GM04503 (cell line): Measurements from ENCODE around the gene VSIG1.
A peak's percentile ranks its signal among the peaks of the same experiment; 100 is the strongest.

ENCODE experiments used
- DNase-seq: peaks from one replicate; pipeline ENCODE4 v3.0.0-alpha.2; 2012; ENCODE audit warnings: low read depth

VSIG1 gene

GRCh38 chrX:108064613-108065012 lies 19.7 kb downstream of the VSIG1 start:
- no peak for DNase-seq

GRCh38 chrX:108068121-108068520 lies 23.3 kb downstream of the VSIG1 start:
- no peak for DNase-seq

- DNase-seq: peak; percentile 11
These were observed 26.0 kb downstream of the VSIG1 start for GRCh38 chrX:108070891-108071290.

GRCh38 chrX:108071578-108071977 lies 26.7 kb downstream of the VSIG1 start:
- DNase-seq: no peak

- DNase-seq: no peak
These were observed 27.9 kb downstream of the VSIG1 start for GRCh38 chrX:108072746-108073145.

- no peak for DNase-seq
These were observed 36.2 kb downstream of the VSIG1 start for GRCh38 chrX:108081110-108081509.

- no peak for DNase-seq
These were observed 42.9 kb downstream of the VSIG1 start for GRCh38 chrX:108087792-108088191.

- no peak for DNase-seq
These were observed 43.6 kb downstream of the VSIG1 start for GRCh38 chrX:108088511-108088910.

- DNase-seq: peak; percentile 9
These were observed 45.8 kb downstream of the VSIG1 start for GRCh38 chrX:108090491-108091263.

- DNase-seq: peak; percentile 81
These were observed 46.5 kb downstream of the VSIG1 start, which contains the start of the genes ATG4A and PSMD10 for GRCh38 chrX:108091264-108091877. TSS of gene ATG4A (plus strand) at chrX:108091778. CDS start at chrX:108091827, 49 bp downstream. TSS of gene PSMD10 (minus strand) at chrX:108091542. CDS start at chrX:108091520, 22 bp downstream.

GRCh38 chrX:108091878-108092291 lies 47.0 kb downstream of the VSIG1 start:
- DNase-seq: no peak

- DNase-seq: no peak
These were observed 52.5 kb downstream of the VSIG1 start for GRCh38 chrX:108097380-108097779.

GRCh38 chrX:108105473-108105872 lies 60.6 kb downstream of the VSIG1 start:
- no peak for DNase-seq

GRCh38 chrX:108114541-108114940 lies 69.7 kb downstream of the VSIG1 start:
- DNase-seq: no peak

GRCh38 chrX:108117988-108118387 lies 73.1 kb downstream of the VSIG1 start:
- no peak for DNase-seq

- no peak for DNase-seq
These were observed 76.4 kb downstream of the VSIG1 start for GRCh38 chrX:108121291-108121690.

- peak; percentile 33 for DNase-seq
These were observed 77.9 kb downstream of the VSIG1 start for GRCh38 chrX:108122748-108123147.

- no peak for DNase-seq
These were observed 78.9 kb downstream of the VSIG1 start for GRCh38 chrX:108123591-108124366.

GRCh38 chrX:108126661-108127060 lies 81.8 kb downstream of the VSIG1 start:
- DNase-seq: no peak

- DNase-seq: no peak
These were observed 82.3 kb downstream of the VSIG1 start for GRCh38 chrX:108127152-108127551.
